Bone marrow (tissue), 2 donors: ENCODE results near the gene TDRD10.

ENCODE experiments used
- DNase-seq, 2 donors: peaks; one replicate each; lab custom pipeline; 2025; lab: John Stamatoyannopoulos, UW

TDRD10 gene

GRCh38 chr1:154553056-154554030, 51.3 kb downstream of the TDRD10 start:
- no peak for DNase-seq

GRCh38 chr1:154556422-154556821, 54.4 kb downstream of the TDRD10 start:
- no peak for DNase-seq

GRCh38 chr1:154557248-154557938, 55.4 kb downstream of the TDRD10 start:
- DNase-seq = no peak

- peak in 1 of 2 donors; percentile 60 for DNase-seq
These were observed 56.1 kb downstream of the TDRD10 start, which contains the start of gene UBE2Q1 for GRCh38 chr1:154557939-154558719. TSS of gene UBE2Q1 (minus strand) at chr1:154558662. CDS start at chr1:154558553, 109 bp downstream.

GRCh38 chr1:154558720-154559465, 56.9 kb downstream of the TDRD10 start:
- peak; percentile 93 to 99 for DNase-seq

- peak; percentile 65 to 78 for DNase-seq
These were observed 57.5 kb downstream of the TDRD10 start for GRCh38 chr1:154559466-154560044.

GRCh38 chr1:154565876-154566275, 63.9 kb downstream of the TDRD10 start:
- DNase-seq = no peak

GRCh38 chr1:154567386-154568156, 65.6 kb downstream of the TDRD10 start, which contains the start of gene CHRNB2:
TSS of gene CHRNB2 (plus strand) at chr1:154567778. CDS start at chr1:154568045, 267 bp downstream.
- no peak for DNase-seq

- no peak for DNase-seq
These were observed 66.3 kb downstream of the TDRD10 start for GRCh38 chr1:154568157-154568815.

- no peak for DNase-seq
These were observed 69.4 kb downstream of the TDRD10 start for GRCh38 chr1:154571244-154571963.

- no peak for DNase-seq
These were observed 69.9 kb downstream of the TDRD10 start for GRCh38 chr1:154571964-154572288.

- no peak for DNase-seq
These were observed 70.6 kb downstream of the TDRD10 start for GRCh38 chr1:154572468-154573167.

GRCh38 chr1:154573168-154573510, 71.1 kb downstream of the TDRD10 start:
- no peak for DNase-seq

GRCh38 chr1:154574716-154575115, 72.7 kb downstream of the TDRD10 start:
- DNase-seq = no peak

- no peak for DNase-seq
These were observed 73.3 kb downstream of the TDRD10 start for GRCh38 chr1:154575147-154575927.

- DNase-seq = no peak
These were observed 74.0 kb downstream of the TDRD10 start for GRCh38 chr1:154575951-154576566.
